Measurements from ENCODE around the gene RAB9A. TPM values are rescaled to one million over a fixed set of nuclear protein-coding genes. Genes with fewer than 3 reads are reported as not detected.

The RAB9A gene
- total RNA-seq, 1 experiment from 2014 or later = 15.3 TPM

- no peaks in the 10 kb centered on the region for H3K36me3 ChIP-seq (ENCODE audit: control insufficient read depth, insufficient read depth, low read length)
- H3K27ac ChIP-seq (ENCODE audit: low read length) = no peak overlapping the region
- ATAC-seq (no peak), DNase-seq (ENCODE audit: low read depth, low spot score) (no peak)
- H3K4me3 ChIP-seq (ENCODE audit: low read depth in 2 of 2, low read length in 2 of 2) = no peak overlapping the region
- ChIA-PET POLR2A (no interaction called here), CTCF (no interaction called here)
- H3K4me1 ChIP-seq (ENCODE audit: control insufficient read depth, insufficient read depth, low read length) = no peaks in the 10 kb centered on the region
- no TSS peak for BruUV-seq (replicated peaks)
- TF ChIP-seq TCF7L2 (IDR thresholded peaks at IDR 0.05; ENCODE audit: low read depth, low read length) (no peak), SIN3A (IDR thresholded peaks at IDR 0.05; ENCODE audit: borderline replicate concordance, insufficient read depth, low read depth, low read length) (no peak), REST (IDR thresholded peaks at IDR 0.05; ENCODE audit: insufficient read depth in 1 of 2, low read depth in 2 of 2, low read length in 1 of 2) (no peak), POLR2AphosphoS5 (IDR thresholded peaks at IDR 0.05; ENCODE audit: low read depth, low read length) (no peak), CTCF (IDR thresholded peaks at IDR 0.05) (no peak)
- no peaks in the 10 kb centered on the region for H3K27me3 ChIP-seq (ENCODE audit: control insufficient read depth, insufficient read depth, low read length)
- intact Hi-C loops (cut with micrococcal nuclease; ENCODE audit: unreplicated experiment) (no loop called here), in situ Hi-C loops (cut with HindIII; ENCODE audit: low pct_unique_long_range_greater_than_20kb, low sequenced_read_pairs) (no loop called here)
- H3K9me3 ChIP-seq (ENCODE audit: control insufficient read depth, insufficient read depth, low read depth, low read length) = no peaks in the 10 kb centered on the region
These were observed 37.8 kb upstream of the RAB9A start for GRCh38 chrX:13651150-13651549.

- ATAC-seq = no peak
- intact Hi-C loops (cut with micrococcal nuclease; ENCODE audit: unreplicated experiment) (no loop called here), in situ Hi-C loops (cut with HindIII; ENCODE audit: low pct_unique_long_range_greater_than_20kb, low sequenced_read_pairs) (no loop called here)
- BruUV-seq (replicated peaks) = no TSS peak
- H3K9me3 ChIP-seq (ENCODE audit: control insufficient read depth, insufficient read depth, low read depth, low read length) = no peaks in the 10 kb centered on the region
- H3K36me3 ChIP-seq (ENCODE audit: control insufficient read depth, insufficient read depth, low read length) = no peaks in the 10 kb centered on the region
- ChIA-PET CTCF (no interaction called here), POLR2A (no interaction called here)
- H3K4me1 ChIP-seq (ENCODE audit: control insufficient read depth, insufficient read depth, low read length) = no peaks in the 10 kb centered on the region
- TF ChIP-seq TCF7L2 (IDR thresholded peaks at IDR 0.05; ENCODE audit: low read depth, low read length) (no peak), CTCF (IDR thresholded peaks at IDR 0.05) (no peak), REST (IDR thresholded peaks at IDR 0.05; ENCODE audit: insufficient read depth in 1 of 2, low read depth in 2 of 2, low read length in 1 of 2) (no peak), SIN3A (IDR thresholded peaks at IDR 0.05; ENCODE audit: borderline replicate concordance, insufficient read depth, low read depth, low read length) (no peak), POLR2AphosphoS5 (IDR thresholded peaks at IDR 0.05; ENCODE audit: low read depth, low read length) (no peak)
- DNase-seq (ENCODE audit: low read depth, low spot score) = no peak
- peak overlapping the region; percentile 56 to 62 for H3K4me3 ChIP-seq (ENCODE audit: low read depth in 2 of 2, low read length in 2 of 2)
- no peaks in the 10 kb centered on the region for H3K27me3 ChIP-seq (ENCODE audit: control insufficient read depth, insufficient read depth, low read length)
- H3K27ac ChIP-seq (ENCODE audit: low read length) = peak overlapping the region; percentile 89
These were observed 36.6 kb upstream of the RAB9A start for GRCh38 chrX:13652287-13652793.
